GM12878 (cell line): Measurements from ENCODE around the gene BAG1. TPM values are rescaled to one million over a fixed set of nuclear protein-coding genes. Genes with fewer than 3 reads are reported as not detected.

ENCODE experiments used
- ATAC-seq: fragments of 200-7000 bp; cut with Tn5 transposase; 3 replicates; pipeline ENCODE4 v1.9.1; 2020; ENCODE audit warnings: mild to moderate bottlenecking, moderate library complexity
- BruUV-seq: library from RNA; stranded (reverse); fragments of 400-500 nt; replicated peaks from 2 replicates; lab custom pipeline; 2021; lab: Mats Ljungman, UMichigan
- CTCF ChIA-PET: fragments of 300-600 bp; sonication (Branson Sonifier 250); formaldehyde crosslinking; extraction: SDS; loops from one replicate; lab custom pipeline; 2021; ENCODE audit warnings: inconsistent platforms; lab: Yijun Ruan, JAX
- POLR2A ChIA-PET: fragments of 350-600 bp; formaldehyde crosslinking; extraction: SDS; loops from one replicate; lab custom pipeline; 2021; ENCODE audit warnings: inconsistent platforms; lab: Charles Lee
- RAD21 ChIA-PET: fragments of 300-600 bp; sonication (Branson Sonifier 250); formaldehyde crosslinking; loops from one replicate; lab custom pipeline; 2023; ENCODE audit warnings: antibody characterized with exemption; ENCODE audit not compliant: unreplicated experiment; lab: Charles Lee
- SMC1A ChIA-PET: fragments of 300-600 bp; sonication (Branson Sonifier 250); formaldehyde crosslinking; loops from one replicate; lab custom pipeline; 2023; ENCODE audit not compliant: unreplicated experiment, uncharacterized antibody; lab: Charles Lee
- DNase-seq: peaks from one replicate; pipeline ENCODE4 v3.0.0-alpha.2; 2011; ENCODE audit warnings: low read depth, low spot score
- FAIRE-seq: peaks from 3 replicates; lab custom pipeline; 2011; peaks lifted over from hg19 to GRCh38; lab: Jason Lieb, UNC
- H2AFZ ChIP-seq: 2 replicates; pipeline ENCODE4 v1.6.0; 2011; ENCODE audit warnings: low read depth, low read length, control low read depth; ENCODE audit not compliant: control insufficient read depth
- H3K27ac ChIP-seq: 2 replicates; pipeline ENCODE4 v1.5.1; 2011; ENCODE audit warnings: control low read depth; ENCODE audit not compliant: control insufficient read depth, insufficient read depth
- H3K27me3 ChIP-seq, 2 experiments: replicated peaks in 1 of 2; 2 replicates each; pipeline versions ENCODE4 v1.6.0 to v1.6.1; 2011; ENCODE audit warnings: low read length in 1 of 2; ENCODE audit not compliant: control insufficient read depth in 2 of 2, insufficient read depth in 2 of 2
- H3K36me3 ChIP-seq, 2 experiments: 2 replicates each; pipeline ENCODE4 v1.5.1; 2011; ENCODE audit warnings: low read length in 1 of 2; ENCODE audit not compliant: control insufficient read depth in 2 of 2, insufficient read depth in 2 of 2
- H3K4me1 ChIP-seq: 2 replicates; pipeline ENCODE4 v1.6.1; 2011; ENCODE audit warnings: mild to moderate bottlenecking, low read length, moderate library complexity, mixed read lengths; ENCODE audit not compliant: control insufficient read depth, insufficient read depth
- H3K4me2 ChIP-seq: 2 replicates; pipeline ENCODE4 v1.6.0; 2011; ENCODE audit warnings: control low read depth; ENCODE audit not compliant: control insufficient read depth, insufficient read depth
- H3K4me3 ChIP-seq: fragments of 200-600 bp; sonication (generic); 2 replicates; pipeline ENCODE4 v1.5.1; 2016
- H3K79me2 ChIP-seq: 2 replicates; pipeline ENCODE4 v1.6.0; 2011; ENCODE audit warnings: low read length; ENCODE audit not compliant: control insufficient read depth, insufficient read depth
- H3K9ac ChIP-seq: 2 replicates; pipeline ENCODE4 v1.8.0; 2011; ENCODE audit warnings: low read length, control low read depth, mixed read lengths; ENCODE audit not compliant: control insufficient read depth, insufficient read depth
- H3K9me3 ChIP-seq: replicated peaks from 3 replicates; pipeline ENCODE4 v1.5.1; 2011; ENCODE audit warnings: mild to moderate bottlenecking, low read length; ENCODE audit not compliant: control insufficient read depth, insufficient read depth
- H4K20me1 ChIP-seq: 2 replicates; pipeline ENCODE4 v1.6.0; 2011; ENCODE audit not compliant: control insufficient read depth, insufficient read depth
- HDAC6 ChIP-seq: fragments of 200-600 bp; sonication (generic); IDR thresholded peaks from one replicate; pipeline ENCODE4 v1.8.0; 2017; ENCODE audit warnings: antibody characterized with exemption; ENCODE audit not compliant: unreplicated experiment
- PAX8 ChIP-seq: fragments of 450-650 bp; IDR thresholded peaks from 2 replicates; pipeline ENCODE4 v1.6.1; 2017; ENCODE audit warnings: mild to moderate bottlenecking, moderate library complexity
- SUZ12 ChIP-seq: fragments of 200-600 bp; sonication (generic); IDR thresholded peaks from one replicate; pipeline ENCODE4 v1.6.1; 2018; ENCODE audit warnings: antibody characterized with exemption, mild to moderate bottlenecking; ENCODE audit not compliant: unreplicated experiment
- YY1 ChIP-seq: IDR thresholded peaks from 2 replicates; pipeline ENCODE4 v1.6.1; 2011; ENCODE audit warnings: low read depth, mild to moderate bottlenecking, low read length
- WGBS: methylation state at CpG from one replicate; pipeline ENCODE4 v1.1.6; 2016; ENCODE audit warnings: low lambda C conversion rate; ENCODE audit not compliant: insufficient replicate concordance, insufficient coverage; ENCODE audit errors: missing lambda C conversion rate; 5-methylcytosine and 5-hydroxymethylcytosine counted together
- in situ Hi-C: fragments of 300-500 bp; cut with MboI; formaldehyde crosslinking; loops from 9 replicates; pipeline ENCODE4 v1.14.3; 2018; ENCODE audit warnings: mixed read lengths
- intact Hi-C: fragments of 100-400 bp; cut with micrococcal nuclease; formaldehyde crosslinking; loops from one replicate; pipeline ENCODE4 v1.14.2; 2022; ENCODE audit not compliant: unreplicated experiment
- polyA plus RNA-seq, 11 experiments: library from polyadenylated mRNA; depleted of rRNA in 4 of 11; unstranded in 6 of 11; stranded (reverse) in 5 of 11; fragments of >200 nt; fragmentation: Nextera tagmentation in 4 of 11; fragmentation: Illumina TruSeq in 1 of 11; extraction: Ambion mirVana in 4 of 11; extraction: Trizol in 1 of 11; gene quantifications; 1 replicate in 1 of 11; 2 replicates in 10 of 11; pipeline versions ENCODE4 v1.2.1 to v1.2.3, GENCODE V29; 2011 to 2016; ENCODE audit warnings: inconsistent platforms in 2 of 11, missing spikeins in 2 of 11, low read depth in 1 of 11
- total RNA-seq, 4 experiments: library from RNA; depleted of rRNA in 3 of 4; stranded (reverse); fragments of >200 nt in 3 of 4; fragmentation: Illumina TruSeq in 1 of 4; extraction: Trizol in 1 of 4; gene quantifications; 2 replicates each; pipeline versions ENCODE4 v1.2.1 to v1.2.3, GENCODE V29; 2013 to 2021

The BAG1 gene
- total and polyA plus RNA-seq, 10 of the 15 experiments (the other 5 are each of a cell fraction or from before 2014, with no cell fraction given): 11.6 to 135 (median 68.9) TPM

GRCh38 chr9:33290247-33291030, 25.9 kb upstream of the BAG1 start, which contains the start of gene NFX1 (continued):
- peak; percentile 42 for TF ChIP-seq HDAC6

GRCh38 chr9:33289936-33290246, 25.4 kb upstream of the BAG1 start:
- SMC1A ChIA-PET: interaction anchor here (1.0 kb wide), 3 partner anchors 12 to 184 kb away, joined by 3 to 5 read pairs (median 3); partner anchors contain the start of gene NOL6
- POLR2A ChIA-PET: interaction anchor here (0.7 to 1.5 kb wide), 9 partner anchors 9 to 264 kb away, joined by 3 to 10 read pairs (median 4); partner anchors contain the start of genes BAG1 and NOL6
- CTCF ChIA-PET: interaction anchor here (0.8 to 1.7 kb wide), 6 partner anchors 11 to 163 kb away, joined by 3 to 7 read pairs (median 4); no protein-coding TSS in a partner anchor
- no peak for FAIRE-seq
- Histone ChIP-seq H4K20me1 (no peaks in the 10 kb centered on the region), H2AFZ (peak overlapping the region; percentile 91), H3K4me3 (peak overlapping the region; percentile 77), H3K9me3 (no peaks in the 10 kb centered on the region), H3K27ac (peak overlapping the region; percentile 100), H3K79me2 (peaks cover 47% of the 10 kb centered on the region), H3K4me1 (peaks cover 12% of the 10 kb centered on the region), H3K27me3 (no peaks in the 10 kb centered on the region), H3K4me2 (peak overlapping the region; percentile 60; the same call in 1 of the 2 replicates), H3K36me3 (peaks cover 0 to 9% of the 10 kb centered on the region in 2 experiments; a peak in 1 of 4 replicates), H3K9ac (peak overlapping the region; percentile 99)
- RAD21 ChIA-PET: interaction anchor here (0.6 to 1.7 kb wide), 9 partner anchors 13 to 265 kb away, joined by 3 to 6 read pairs (median 3); partner anchors contain the start of genes B4GALT1, BAG1, CHMP5 and DNAJA1
- in situ Hi-C loops (no loop called here), intact Hi-C loops (loop anchor here (1.0 to 10.0 kb wide), 3 partner anchors 26 to 165 kb away; partner anchors contain the start of genes B4GALT1 and BAG1)
- no peak for DNase-seq
- BruUV-seq: TSS peak; percentile 99
- WGBS: 0% methylated on average over 10 of the region's 14 CpGs
- TF ChIP-seq SUZ12 (no peak), PAX8 (peak; percentile 71), YY1 (peak; percentile 87)
- peak; percentile 55 for ATAC-seq
